ENCODE measurements around the gene KPNA4. TPM values are rescaled to one million over a fixed set of nuclear protein-coding genes. Genes with fewer than 3 reads are reported as not detected.

KPNA4 gene
- 40.1 TPM for total RNA-seq

GRCh38 chr3:160565442-160566403, at the start of gene KPNA4:
TSS of gene KPNA4 (minus strand) at chr3:160565571. CDS start at chr3:160565282, 289 bp downstream.

DNA sequence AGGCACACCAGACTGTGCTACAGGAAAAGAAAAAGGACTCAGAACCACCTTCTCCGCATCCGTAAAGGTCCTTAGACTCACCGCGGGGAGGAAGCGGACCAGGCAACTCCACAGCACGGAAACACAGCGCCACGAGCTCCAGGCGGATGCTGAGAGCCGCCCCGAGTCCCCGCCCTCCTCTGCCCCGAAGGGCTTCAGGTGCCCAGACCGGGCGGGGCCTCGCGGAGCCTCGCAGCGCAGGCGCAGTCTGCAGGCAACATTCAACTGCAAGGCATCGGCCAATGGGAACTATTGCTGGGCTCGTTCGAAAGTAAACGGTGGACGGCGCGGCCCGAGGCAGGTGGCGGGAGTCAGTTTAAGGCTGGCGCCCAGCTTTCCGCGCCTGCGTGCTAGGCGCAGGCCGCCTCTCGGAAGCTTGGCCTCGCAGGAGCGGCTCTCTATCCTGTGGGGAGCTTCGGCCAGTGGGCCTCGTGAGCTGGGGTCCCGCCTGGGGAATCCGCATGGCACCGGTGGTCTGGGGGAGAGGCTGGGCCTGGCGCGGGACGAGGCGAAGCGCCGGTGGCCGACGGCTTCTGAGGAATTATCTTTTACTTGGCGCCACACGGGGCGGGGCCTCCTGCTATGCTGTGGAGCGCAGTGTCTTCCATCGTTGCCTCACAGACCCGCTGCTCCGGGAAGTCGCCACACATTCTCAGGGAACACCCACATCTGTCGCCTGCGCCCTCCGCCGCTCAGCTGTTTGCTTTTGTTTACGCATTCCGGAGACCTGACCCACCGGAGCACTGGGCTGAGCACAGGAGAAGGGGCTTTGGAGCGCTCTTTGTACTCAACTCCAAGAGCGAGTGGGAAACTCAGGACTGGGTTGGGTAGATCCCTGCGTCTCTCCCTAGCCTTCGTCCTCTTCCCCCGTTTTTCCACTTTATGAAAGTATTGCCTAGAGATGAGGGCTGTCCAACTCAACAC, 115.5 kb downstream of the KPNA4 start, which contains the start of gene TRIM59:
Gene TRIM59 (minus strand): TSS at position 151 of the 963 bp plus-strand sequence. CDS start 10,603 bp downstream, outside the sequence.

Small RNA genes lying within 50 kb of the gene (small RNA-seq; reads per million reads assigned to genes)
- gene RNU7-136P: not detected

Other genes starting within 250 kb of the KPNA4 start
- 65.3 TPM for gene IFT80, start 166.3 kb downstream of the KPNA4 start, total RNA-seq
- 44.3 TPM for gene SMC4, start 165.9 kb downstream of the KPNA4 start, total RNA-seq
- gene TRIM59, start 115.8 kb downstream of the KPNA4 start, total RNA-seq: 14.5 TPM
- gene ARL14, start 111.6 kb upstream of the KPNA4 start, total RNA-seq: not detected
- 78.7 TPM for gene PPM1L, start 190.7 kb upstream of the KPNA4 start, total RNA-seq

All from diencephalon (tissue), 1 donor.